Right lobe of liver (tissue), 6 donors: ENCODE measurements around the gene HSF4. TPM values are rescaled to one million over a fixed set of nuclear protein-coding genes. Genes with fewer than 3 reads are reported as not detected.

Experiments used
- ATAC-seq, 4 donors: fragments of 200-7000 bp; cut with Tn5 transposase; one replicate each; pipeline ENCODE4 v1.9.1; 2020; ENCODE audit warnings: mild to moderate bottlenecking in 4 of 4, moderate library complexity in 4 of 4
- DNase-seq, 3 donors: peaks; one replicate each; pipeline ENCODE4 v3.0.0-alpha.2; 2020
- H3K27ac ChIP-seq, 3 donors: fragments of 200-600 bp; one replicate each; pipeline ENCODE4 v1.8.0; 2022
- H3K27me3 ChIP-seq, 2 donors: fragments of 200-600 bp; one replicate each; pipeline ENCODE4 v1.8.0; 2022
- H3K36me3 ChIP-seq, 4 donors: fragments of 200-600 bp; sonication (generic) in 1 of 4; one replicate each; pipeline versions ENCODE4 v1.5.1 to v1.8.0; 2017 to 2022; ENCODE audit warnings: control low read depth in 1 of 4
- H3K4me1 ChIP-seq, 4 donors: fragments of 200-600 bp; sonication (generic) in 1 of 4; one replicate each; pipeline versions ENCODE4 v1.5.1 to v1.8.0; 2017 to 2022; ENCODE audit warnings: control low read depth in 1 of 4
- H3K4me3 ChIP-seq, 3 donors: fragments of 200-600 bp; one replicate each; pipeline ENCODE4 v1.8.0; 2022
- H3K9me3 ChIP-seq, 4 donors: fragments of 200-600 bp; sonication (generic) in 1 of 4; one replicate each; pipeline versions ENCODE4 v1.5.1 to v1.8.0; 2017 to 2022; ENCODE audit warnings: control low read depth in 1 of 4
- CTCF ChIP-seq, 4 donors: fragments of 200-600 bp in 3 of 4; fragments of 450-650 bp in 1 of 4; IDR thresholded peaks; one replicate each; pipeline versions ENCODE4 v1.5.1 to v1.8.0; 2016 to 2022; ENCODE audit warnings: antibody characterized with exemption in 4 of 4, mild to moderate bottlenecking in 2 of 4
- POLR2A ChIP-seq: fragments of 450-650 bp; IDR thresholded peaks from one replicate; pipeline ENCODE4 v1.6.1; 2017; ENCODE audit warnings: antibody characterized with exemption, mild to moderate bottlenecking
- WGBS: methylation state at CpG from one replicate; pipeline ENCODE4 v1.1.6; 2018; ENCODE audit warnings: low coverage, low lambda C conversion rate; ENCODE audit not compliant: insufficient coverage; ENCODE audit errors: missing lambda C conversion rate; 5-methylcytosine and 5-hydroxymethylcytosine counted together
- intact Hi-C, 2 donors: fragments of 100-400 bp; cut with DNase I; formaldehyde crosslinking; loops; one replicate each; pipeline versions ENCODE4 v1.11.2 to v1.14.1; 2022
- total RNA-seq, 6 experiments: library from RNA; depleted of rRNA in 2 of 6; stranded (reverse); fragments of >200 nt in 2 of 6; fragmentation: NEBNext Ultra II Directional in 3 of 6; extraction: Animal tissue kit (Norgen Biotek cat#: 25700) in 3 of 6; gene quantifications; one replicate each; pipeline versions ENCODE4 v1.1.0 to v1.2.4, GENCODE V29; 2016 to 2023
- donor health status: DM: no; HTN: yes; CAD: no.
- donor health status: DM: no; HTN: no; CAD: no.
- donor health status: DM: no; HTN: no; CAD: no.
- donor health status: DM: no; HTN: yes; CAD: no.
- donor health status: DM: no; HTN: yes; CAD: no.

HSF4 gene
- total RNA-seq, 6 experiments from 2014 or later, result 10.4 to 44.1 (median 30.1) TPM

GRCh38 chr16:67206129-67206837 lies 41.7 kb downstream of the HSF4 start:
- no peaks in the 10 kb centered on the region for H3K27me3 ChIP-seq
- H3K36me3 ChIP-seq, result peaks cover 0 to 6% (median 0%) of the 10 kb centered on the region in 4 donors
- 89% methylated on average over 3 of the region's 8 CpGs for WGBS
- DNase-seq (no peak), ATAC-seq (no peak)
- H3K9me3 ChIP-seq, result no peaks in the 10 kb centered on the region
- H3K27ac ChIP-seq, result no peak overlapping the region
- TF ChIP-seq CTCF (IDR thresholded peaks at IDR 0.05), result no peak
- no peak for TF ChIP-seq POLR2A
- no peak overlapping the region for H3K4me3 ChIP-seq
- intact Hi-C loops, result no loop called here
- H3K4me1 ChIP-seq, result peaks cover 0 to 14% (median 0%) of the 10 kb centered on the region in 4 donors

DNA sequence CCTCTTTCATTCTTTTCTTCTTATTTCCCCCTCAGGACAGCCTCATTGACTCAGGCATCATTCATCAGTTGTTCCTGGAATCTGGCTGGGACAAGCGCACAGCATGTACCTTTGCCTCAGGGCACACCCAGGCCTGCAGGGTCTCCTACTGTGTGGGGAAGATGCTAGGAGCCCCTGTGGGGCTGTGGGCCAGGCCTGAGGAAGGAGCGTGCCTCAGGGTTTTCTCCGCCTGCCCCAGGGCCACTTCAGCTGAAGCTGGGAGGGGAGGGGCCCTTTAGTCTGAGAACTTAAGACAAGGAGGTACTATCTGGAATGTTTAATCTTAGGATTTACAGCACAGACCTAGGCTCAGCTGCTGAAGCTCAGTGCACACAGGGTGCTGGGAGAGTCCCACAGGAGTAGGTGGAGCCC lies 42.3 kb downstream of the HSF4 start:
- Histone ChIP-seq H3K27me3 (no peaks in the 10 kb centered on the region), H3K4me3 (no peak overlapping the region), H3K27ac (no peak overlapping the region), H3K9me3 (no peaks in the 10 kb centered on the region), H3K36me3 (peaks cover 0 to 6% (median 0%) of the 10 kb centered on the region in 4 donors), H3K4me1 (peaks cover 0 to 14% (median 0%) of the 10 kb centered on the region in 4 donors)
- DNase-seq (no peak), ATAC-seq (no peak)
- WGBS, result 100% methylated on average over 1 of the region's 3 CpGs
- TF ChIP-seq POLR2A, result no peak
- no peak for TF ChIP-seq CTCF (IDR thresholded peaks at IDR 0.05)
- intact Hi-C loops, result no loop called here

DNA sequence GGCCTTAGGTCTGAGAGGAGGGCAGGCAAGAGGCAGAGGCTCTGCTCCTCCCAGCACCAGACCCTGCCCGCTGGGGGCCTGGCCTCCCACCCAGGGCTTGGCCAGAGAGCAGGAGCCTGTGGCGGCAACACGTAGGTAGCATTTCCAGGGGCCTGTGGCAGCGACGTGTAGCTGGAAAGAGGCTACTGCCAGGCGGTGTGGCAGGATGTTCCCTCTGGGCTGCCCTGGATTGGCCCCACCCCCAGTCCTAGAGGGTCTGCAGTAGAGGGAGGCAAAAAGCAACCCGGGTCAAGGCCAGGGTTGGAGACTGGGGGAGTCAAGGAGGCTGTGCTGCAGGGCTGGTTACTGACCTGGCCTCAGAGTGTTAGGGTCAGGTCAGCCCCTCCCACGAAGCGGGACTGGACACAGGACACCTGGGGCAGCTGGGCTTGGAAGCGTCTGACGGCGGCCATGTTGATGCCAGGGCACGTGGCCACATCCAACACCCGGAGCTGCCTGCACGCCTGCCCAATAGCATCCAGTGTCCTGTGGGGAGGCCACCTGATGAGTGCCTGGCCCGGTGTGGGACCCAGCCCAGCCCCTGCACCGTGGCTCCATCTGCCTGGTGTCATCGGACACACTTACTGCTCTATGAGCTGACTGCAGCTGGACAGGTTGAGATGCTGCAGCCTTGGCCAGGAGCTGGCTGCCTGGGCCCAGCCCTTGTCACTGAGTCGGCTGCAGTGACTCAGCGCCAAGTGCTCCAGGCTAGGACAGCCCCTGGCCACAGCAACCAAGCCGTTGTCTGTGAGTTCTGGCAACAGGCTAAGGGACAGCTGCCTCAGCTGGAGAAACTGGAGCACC lies 42.9 kb downstream of the HSF4 start:
- peaks cover 0 to 14% (median 0%) of the 10 kb centered on the region in 4 donors for H3K4me1 ChIP-seq
- no peak overlapping the region for H3K27ac ChIP-seq
- no peak overlapping the region for H3K4me3 ChIP-seq
- H3K36me3 ChIP-seq, result peaks cover 0 to 3% (median 0%) of the 10 kb centered on the region in 4 donors
- TF ChIP-seq CTCF (IDR thresholded peaks at IDR 0.05) (no peak), POLR2A (no peak)
- intact Hi-C loops, result no loop called here
- WGBS, result 80% methylated on average over 1 of the region's 21 CpGs
- no peak for ATAC-seq
- no peaks in the 10 kb centered on the region for H3K9me3 ChIP-seq
- no peak for DNase-seq
- no peaks in the 10 kb centered on the region for H3K27me3 ChIP-seq

GRCh38 chr16:67208154-67208896 lies 43.8 kb downstream of the HSF4 start:
- H3K27me3 ChIP-seq, result no peaks in the 10 kb centered on the region
- peaks cover 0 to 15% (median 0%) of the 10 kb centered on the region in 4 donors for H3K4me1 ChIP-seq
- TF ChIP-seq CTCF (IDR thresholded peaks at IDR 0.05) (no peak), POLR2A (no peak)
- no peak overlapping the region for H3K4me3 ChIP-seq
- H3K9me3 ChIP-seq, result no peaks in the 10 kb centered on the region
- ATAC-seq, result no peak
- no peak for DNase-seq
- H3K36me3 ChIP-seq, result no peaks in the 10 kb centered on the region
- intact Hi-C loops, result no loop called here
- WGBS, result no CpG with 5 or more reads among the region's 11 CpGs
- H3K27ac ChIP-seq, result no peak overlapping the region
